ENCODE data around the gene CNTN4.

CNTN4 gene

GRCh38 chr3:3087716-3088465 lies 989.2 kb downstream of the CNTN4 start:
- Histone ChIP-seq H3K27me3 (ENCODE audit: control insufficient read depth in 1 of 2, insufficient read depth in 2 of 2, low read length in 2 of 2) (no peaks in the 10 kb centered on the region), H3K9me3 (ENCODE audit: control insufficient read depth in 1 of 2, low read length in 2 of 2) (no peaks in the 10 kb centered on the region), H3K9ac (ENCODE audit: low read depth in 1 of 2, low read length in 2 of 2) (no peak overlapping the region), H3K4me3 (ENCODE audit: low read depth in 1 of 2, low read length in 2 of 2) (no peak overlapping the region), H3K4me1 (ENCODE audit: control insufficient read depth in 1 of 2, insufficient read depth in 2 of 2, low read length in 2 of 2) (no peaks in the 10 kb centered on the region), H3K36me3 (ENCODE audit: control insufficient read depth in 1 of 2, insufficient read depth in 2 of 2, low read length in 2 of 2) (no peaks in the 10 kb centered on the region), H3K27ac (ENCODE audit: low read depth, low read length) (no peak overlapping the region)

- Histone ChIP-seq H3K9me3 (ENCODE audit: control insufficient read depth in 1 of 2, low read length in 2 of 2) (no peaks in the 10 kb centered on the region), H3K27me3 (ENCODE audit: control insufficient read depth in 1 of 2, insufficient read depth in 2 of 2, low read length in 2 of 2) (no peaks in the 10 kb centered on the region), H3K27ac (ENCODE audit: low read depth, low read length) (no peak overlapping the region)
Observed at GRCh38 chr3:3089017-3089416, 990.4 kb downstream of the CNTN4 start.

GRCh38 chr3:3097958-3098357 lies 999.3 kb downstream of the CNTN4 start:
- H3K27ac ChIP-seq (ENCODE audit: low read depth, low read length) = no peak overlapping the region

More at GRCh38 chr3:3089017-3089416, 990.4 kb downstream of the CNTN4 start:
- H3K4me1 ChIP-seq (ENCODE audit: control insufficient read depth in 1 of 2, insufficient read depth in 2 of 2, low read length in 2 of 2) = no peaks in the 10 kb centered on the region
- H3K4me3 ChIP-seq (ENCODE audit: low read depth in 1 of 2, low read length in 2 of 2) = no peak overlapping the region
- no peaks in the 10 kb centered on the region for H3K36me3 ChIP-seq (ENCODE audit: control insufficient read depth in 1 of 2, insufficient read depth in 2 of 2, low read length in 2 of 2)
- no peak overlapping the region for H3K9ac ChIP-seq (ENCODE audit: low read depth in 1 of 2, low read length in 2 of 2)

GRCh38 chr3:3101660-3102458 lies 1003.2 kb downstream of the CNTN4 start:
- no peaks in the 10 kb centered on the region for H3K27me3 ChIP-seq (ENCODE audit: control insufficient read depth in 1 of 2, insufficient read depth in 2 of 2, low read length in 2 of 2)
- H3K27ac ChIP-seq (ENCODE audit: low read depth, low read length) = no peak overlapping the region
- no peak overlapping the region for H3K4me3 ChIP-seq (ENCODE audit: low read depth in 1 of 2, low read length in 2 of 2)
- no peaks in the 10 kb centered on the region for H3K9me3 ChIP-seq (ENCODE audit: control insufficient read depth in 1 of 2, low read length in 2 of 2)
- no peaks in the 10 kb centered on the region for H3K36me3 ChIP-seq (ENCODE audit: control insufficient read depth in 1 of 2, insufficient read depth in 2 of 2, low read length in 2 of 2)
- H3K9ac ChIP-seq (ENCODE audit: low read depth in 1 of 2, low read length in 2 of 2) = no peak overlapping the region
- no peaks in the 10 kb centered on the region for H3K4me1 ChIP-seq (ENCODE audit: control insufficient read depth in 1 of 2, insufficient read depth in 2 of 2, low read length in 2 of 2)

More at GRCh38 chr3:3097958-3098357, 999.3 kb downstream of the CNTN4 start:
- no peak overlapping the region for H3K4me3 ChIP-seq (ENCODE audit: low read depth in 1 of 2, low read length in 2 of 2)
- no peaks in the 10 kb centered on the region for H3K36me3 ChIP-seq (ENCODE audit: control insufficient read depth in 1 of 2, insufficient read depth in 2 of 2, low read length in 2 of 2)
- no peaks in the 10 kb centered on the region for H3K27me3 ChIP-seq (ENCODE audit: control insufficient read depth in 1 of 2, insufficient read depth in 2 of 2, low read length in 2 of 2)
- no peak overlapping the region for H3K9ac ChIP-seq (ENCODE audit: low read depth in 1 of 2, low read length in 2 of 2)
- no peaks in the 10 kb centered on the region for H3K9me3 ChIP-seq (ENCODE audit: control insufficient read depth in 1 of 2, low read length in 2 of 2)
- no peaks in the 10 kb centered on the region for H3K4me1 ChIP-seq (ENCODE audit: control insufficient read depth in 1 of 2, insufficient read depth in 2 of 2, low read length in 2 of 2)

GRCh38 chr3:3102751-3103150 lies 1004.1 kb downstream of the CNTN4 start:
- no peak overlapping the region for H3K9ac ChIP-seq (ENCODE audit: low read depth in 1 of 2, low read length in 2 of 2)
- H3K36me3 ChIP-seq (ENCODE audit: control insufficient read depth in 1 of 2, insufficient read depth in 2 of 2, low read length in 2 of 2) = no peaks in the 10 kb centered on the region
- H3K27ac ChIP-seq (ENCODE audit: low read depth, low read length) = no peak overlapping the region
- H3K27me3 ChIP-seq (ENCODE audit: control insufficient read depth in 1 of 2, insufficient read depth in 2 of 2, low read length in 2 of 2) = no peaks in the 10 kb centered on the region
- no peaks in the 10 kb centered on the region for H3K4me1 ChIP-seq (ENCODE audit: control insufficient read depth in 1 of 2, insufficient read depth in 2 of 2, low read length in 2 of 2)
- no peaks in the 10 kb centered on the region for H3K9me3 ChIP-seq (ENCODE audit: control insufficient read depth in 1 of 2, low read length in 2 of 2)
- H3K4me3 ChIP-seq (ENCODE audit: low read depth in 1 of 2, low read length in 2 of 2) = no peak overlapping the region

GRCh38 chr3:3105246-3105645 lies 1006.6 kb downstream of the CNTN4 start:
- H3K27ac ChIP-seq (ENCODE audit: low read depth, low read length) = no peak overlapping the region
- no peaks in the 10 kb centered on the region for H3K36me3 ChIP-seq (ENCODE audit: control insufficient read depth in 1 of 2, insufficient read depth in 2 of 2, low read length in 2 of 2)
- no peak overlapping the region for H3K9ac ChIP-seq (ENCODE audit: low read depth in 1 of 2, low read length in 2 of 2)
- H3K4me1 ChIP-seq (ENCODE audit: control insufficient read depth in 1 of 2, insufficient read depth in 2 of 2, low read length in 2 of 2) = peaks cover 0 to 1% of the 10 kb centered on the region in 2 donors
- H3K4me3 ChIP-seq (ENCODE audit: low read depth in 1 of 2, low read length in 2 of 2) = no peak overlapping the region
- no peaks in the 10 kb centered on the region for H3K9me3 ChIP-seq (ENCODE audit: control insufficient read depth in 1 of 2, low read length in 2 of 2)
- H3K27me3 ChIP-seq (ENCODE audit: control insufficient read depth in 1 of 2, insufficient read depth in 2 of 2, low read length in 2 of 2) = no peaks in the 10 kb centered on the region

DNA sequence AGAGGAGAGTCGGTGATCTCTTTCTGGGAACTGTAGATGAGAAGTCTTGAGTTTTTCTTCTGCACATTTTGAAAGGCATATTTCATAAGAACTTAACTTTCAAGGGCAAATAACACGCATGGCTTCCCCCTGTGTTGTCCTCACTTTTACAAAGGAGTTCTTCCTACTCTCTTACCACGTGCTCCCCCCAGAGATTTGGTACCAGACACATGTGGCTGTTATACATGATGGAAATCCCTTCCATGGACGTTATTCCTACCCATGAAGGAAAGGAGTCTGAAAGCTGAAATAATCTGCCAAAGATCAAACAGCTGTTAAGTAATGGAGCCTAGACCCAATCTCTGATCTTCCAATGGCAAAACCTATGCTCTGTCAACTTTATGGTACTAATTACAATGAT lies 1007.1 kb downstream of the CNTN4 start:
- no peaks in the 10 kb centered on the region for H3K27me3 ChIP-seq (ENCODE audit: control insufficient read depth in 1 of 2, insufficient read depth in 2 of 2, low read length in 2 of 2)
- H3K4me1 ChIP-seq (ENCODE audit: control insufficient read depth in 1 of 2, insufficient read depth in 2 of 2, low read length in 2 of 2) = peaks cover 0 to 7% of the 10 kb centered on the region in 2 donors
- no peak overlapping the region for H3K4me3 ChIP-seq (ENCODE audit: low read depth in 1 of 2, low read length in 2 of 2)
- no peak overlapping the region for H3K9ac ChIP-seq (ENCODE audit: low read depth in 1 of 2, low read length in 2 of 2)
- H3K9me3 ChIP-seq (ENCODE audit: control insufficient read depth in 1 of 2, low read length in 2 of 2) = no peaks in the 10 kb centered on the region
- H3K27ac ChIP-seq (ENCODE audit: low read depth, low read length) = no peak overlapping the region
- no peaks in the 10 kb centered on the region for H3K36me3 ChIP-seq (ENCODE audit: control insufficient read depth in 1 of 2, insufficient read depth in 2 of 2, low read length in 2 of 2)

DNA sequence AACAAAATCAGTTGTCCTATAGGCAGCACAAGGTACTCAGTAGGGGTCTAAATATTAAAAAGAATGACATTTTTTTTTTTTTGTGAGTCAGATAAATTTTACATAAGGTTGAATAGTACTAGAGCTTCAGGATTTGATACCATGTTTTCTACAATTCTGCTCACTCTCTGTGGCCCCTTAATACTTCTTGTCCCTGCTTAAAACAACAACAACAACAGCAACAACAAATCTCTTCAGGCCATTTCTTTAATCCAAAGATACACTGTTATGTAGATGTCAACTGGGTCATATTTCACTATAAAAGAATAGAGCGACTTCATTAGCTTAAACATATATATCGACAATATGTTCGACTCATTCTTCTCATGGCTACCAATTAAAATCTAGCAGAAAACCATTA lies 1008.5 kb downstream of the CNTN4 start:
- H3K27ac ChIP-seq (ENCODE audit: low read depth, low read length) = no peak overlapping the region
- H3K9ac ChIP-seq (ENCODE audit: low read depth in 1 of 2, low read length in 2 of 2) = no peak overlapping the region
- peaks cover 0 to 8% of the 10 kb centered on the region in 2 donors for H3K4me1 ChIP-seq (ENCODE audit: control insufficient read depth in 1 of 2, insufficient read depth in 2 of 2, low read length in 2 of 2)
- H3K9me3 ChIP-seq (ENCODE audit: control insufficient read depth in 1 of 2, low read length in 2 of 2) = no peaks in the 10 kb centered on the region
- no peaks in the 10 kb centered on the region for H3K36me3 ChIP-seq (ENCODE audit: control insufficient read depth in 1 of 2, insufficient read depth in 2 of 2, low read length in 2 of 2)
- no peaks in the 10 kb centered on the region for H3K27me3 ChIP-seq (ENCODE audit: control insufficient read depth in 1 of 2, insufficient read depth in 2 of 2, low read length in 2 of 2)
- H3K4me3 ChIP-seq (ENCODE audit: low read depth in 1 of 2, low read length in 2 of 2) = no peak overlapping the region
